ENCODE results near the gene CHIT1.

GRCh38 chr1:203166192-203166940 is 63.1 kb downstream of the CHIT1 start:
- TF ChIP-seq HDAC2 (IDR thresholded peaks at IDR 0.05; ENCODE audit: borderline replicate concordance in 1 of 2, low read depth in 2 of 2, low read length in 2 of 2), result no peak
- TF ChIP-seq TAF1 (IDR thresholded peaks at IDR 0.05; ENCODE audit: low read depth, low read length), result no peak
- TF ChIP-seq CTCF (IDR thresholded peaks at IDR 0.05; ENCODE audit: control extremely low read depth in 1 of 3, insufficient read depth in 1 of 3, low read depth in 1 of 3, low read length in 3 of 3), result peak; percentile 15 to 32 (median 17); a peak in 2 of 4 replicates
- TF ChIP-seq EZH2 (IDR thresholded peaks at IDR 0.05; ENCODE audit: low read depth, low read length, severe bottlenecking), result no peak

Data from H1 (cell line).